Lower leg skin (tissue), 4 donors: ENCODE data around the gene RAB6D. TPM values are rescaled to one million over a fixed set of nuclear protein-coding genes. Genes with fewer than 3 reads are reported as not detected.
"Not testable (repeated sequence)": the region's sequence is repeated elsewhere in the genome, so short reads cannot be mapped to it uniquely, and the experiment has no call there.

Experiments used
- DNase-seq, 2 donors: peaks; one replicate each; pipeline ENCODE4 v3.0.0-alpha.2; 2019; ENCODE audit warnings: low spot score in 2 of 2
- H3K4me3 ChIP-seq: fragments of 200-600 bp; sonication (generic); 2 replicates; pipeline ENCODE4 v1.5.1; 2017; ENCODE audit warnings: mild to moderate bottlenecking, low read depth; ENCODE audit not compliant: poor library complexity, severe bottlenecking
- POLR2A ChIP-seq, 2 donors: fragments of 450-650 bp; IDR thresholded peaks; one replicate each; pipeline ENCODE4 v1.6.1; 2016 to 2017; ENCODE audit warnings: antibody characterized with exemption in 2 of 2, mild to moderate bottlenecking in 1 of 2, moderate library complexity in 1 of 2
- WGBS, 2 donors: methylation state at CpG; one replicate each; pipeline ENCODE4 v1.1.5; 2018; 5-methylcytosine and 5-hydroxymethylcytosine counted together
- intact Hi-C: fragments of 100-400 bp; cut with DNase I; formaldehyde crosslinking; loops from one replicate; pipeline ENCODE4 v1.15.0; 2023; ENCODE audit warnings: low total_unique reads
- total RNA-seq, 4 donors: library from RNA; depleted of rRNA; stranded (reverse); fragments of >200 nt; gene quantifications; one replicate each; pipeline ENCODE4 v1.1.0, GENCODE V29; 2016
- TF ChIP-seq, protein P1 (sequence below), 3 donors: fragments of 450-650 bp; IDR thresholded peaks; one replicate each; pipeline ENCODE4 v1.5.1; 2016; ENCODE audit warnings: antibody characterized with exemption in 3 of 3, mild to moderate bottlenecking in 3 of 3, moderate library complexity in 2 of 3

Gene RAB6D
- total RNA-seq, 4 donors from 2014 or later = not detected

DNA sequence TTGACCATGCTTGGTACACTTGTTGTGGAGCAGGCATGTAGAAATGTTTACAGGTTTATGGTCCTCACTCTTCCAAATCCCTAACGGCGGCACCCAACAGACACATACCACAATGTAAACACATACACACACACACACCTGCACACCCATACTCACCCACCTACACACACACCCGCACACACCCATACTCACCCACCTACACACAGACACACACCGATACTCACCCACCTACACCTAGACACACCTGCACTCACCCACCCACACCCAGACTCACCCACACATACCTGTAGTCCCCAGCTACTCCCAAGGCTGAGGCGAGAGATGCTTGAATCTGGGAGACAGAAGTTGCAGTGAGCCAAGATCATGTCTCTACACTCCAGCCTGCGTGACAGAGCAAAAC lies 1.5 kb upstream of the RAB6D start:
- intact Hi-C loops = no loop called here
- TF ChIP-seq POLR2A (IDR thresholded peaks at IDR 0.05) = no peak
- TF ChIP-seq, protein P1, sequence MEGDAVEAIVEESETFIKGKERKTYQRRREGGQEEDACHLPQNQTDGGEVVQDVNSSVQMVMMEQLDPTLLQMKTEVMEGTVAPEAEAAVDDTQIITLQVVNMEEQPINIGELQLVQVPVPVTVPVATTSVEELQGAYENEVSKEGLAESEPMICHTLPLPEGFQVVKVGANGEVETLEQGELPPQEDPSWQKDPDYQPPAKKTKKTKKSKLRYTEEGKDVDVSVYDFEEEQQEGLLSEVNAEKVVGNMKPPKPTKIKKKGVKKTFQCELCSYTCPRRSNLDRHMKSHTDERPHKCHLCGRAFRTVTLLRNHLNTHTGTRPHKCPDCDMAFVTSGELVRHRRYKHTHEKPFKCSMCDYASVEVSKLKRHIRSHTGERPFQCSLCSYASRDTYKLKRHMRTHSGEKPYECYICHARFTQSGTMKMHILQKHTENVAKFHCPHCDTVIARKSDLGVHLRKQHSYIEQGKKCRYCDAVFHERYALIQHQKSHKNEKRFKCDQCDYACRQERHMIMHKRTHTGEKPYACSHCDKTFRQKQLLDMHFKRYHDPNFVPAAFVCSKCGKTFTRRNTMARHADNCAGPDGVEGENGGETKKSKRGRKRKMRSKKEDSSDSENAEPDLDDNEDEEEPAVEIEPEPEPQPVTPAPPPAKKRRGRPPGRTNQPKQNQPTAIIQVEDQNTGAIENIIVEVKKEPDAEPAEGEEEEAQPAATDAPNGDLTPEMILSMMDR (IDR thresholded peaks at IDR 0.05) = no peak
- H3K4me3 ChIP-seq = no peak overlapping the region
- WGBS, 2 donors = 83 to 86% methylated on average over 6 of the region's 6 CpGs
- no peak for DNase-seq

DNA sequence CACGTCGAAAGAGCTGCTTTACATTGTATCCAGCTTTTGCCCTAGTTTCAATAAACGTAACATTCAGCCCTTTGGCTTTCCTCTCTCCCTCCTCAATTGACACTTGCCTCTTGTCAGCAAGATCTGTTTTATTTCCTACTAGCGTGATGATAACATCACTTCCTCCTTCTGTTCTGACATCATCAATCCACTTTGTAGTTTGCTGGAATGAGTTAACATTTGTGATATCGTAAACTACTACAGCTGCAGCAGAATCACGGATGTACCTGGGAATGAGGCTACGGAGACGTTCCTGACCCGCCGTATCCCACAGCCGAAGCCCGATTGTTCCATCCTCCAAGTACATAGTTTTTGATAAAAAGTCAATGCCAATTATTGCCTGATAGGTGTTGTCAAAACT lies 755 bp downstream of the RAB6D start:
- DNase-seq, H3K4me3 ChIP-seq, intact Hi-C loops: not testable (repeated sequence)
- 3 to 4% methylated on average over 3 to 5 of the region's 12 CpGs for WGBS, 2 donors

DNA sequence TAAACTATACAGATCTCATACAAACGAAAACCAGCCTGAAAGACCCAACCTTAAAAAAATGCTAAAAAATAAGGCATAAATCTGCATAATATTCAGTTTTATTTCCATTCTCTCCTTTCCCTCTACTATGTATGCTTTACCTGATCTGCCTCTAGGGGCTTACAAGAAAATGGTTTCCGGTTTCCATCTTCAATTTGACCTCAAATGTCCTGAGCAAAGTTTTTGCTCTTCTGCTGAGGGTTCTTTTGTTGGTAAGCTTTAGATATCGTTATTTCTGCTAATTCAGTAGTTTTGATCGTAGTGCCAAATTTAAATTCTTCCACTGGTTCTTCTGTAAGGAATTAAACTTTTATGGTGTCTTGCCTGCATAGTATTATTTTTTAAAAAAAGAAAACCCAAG lies 2.2 kb downstream of the RAB6D start:
- H3K4me3 ChIP-seq, DNase-seq, intact Hi-C loops: not testable (repeated sequence)
- 61 to 65% methylated on average over 4 of the region's 4 CpGs for WGBS, 2 donors

DNA sequence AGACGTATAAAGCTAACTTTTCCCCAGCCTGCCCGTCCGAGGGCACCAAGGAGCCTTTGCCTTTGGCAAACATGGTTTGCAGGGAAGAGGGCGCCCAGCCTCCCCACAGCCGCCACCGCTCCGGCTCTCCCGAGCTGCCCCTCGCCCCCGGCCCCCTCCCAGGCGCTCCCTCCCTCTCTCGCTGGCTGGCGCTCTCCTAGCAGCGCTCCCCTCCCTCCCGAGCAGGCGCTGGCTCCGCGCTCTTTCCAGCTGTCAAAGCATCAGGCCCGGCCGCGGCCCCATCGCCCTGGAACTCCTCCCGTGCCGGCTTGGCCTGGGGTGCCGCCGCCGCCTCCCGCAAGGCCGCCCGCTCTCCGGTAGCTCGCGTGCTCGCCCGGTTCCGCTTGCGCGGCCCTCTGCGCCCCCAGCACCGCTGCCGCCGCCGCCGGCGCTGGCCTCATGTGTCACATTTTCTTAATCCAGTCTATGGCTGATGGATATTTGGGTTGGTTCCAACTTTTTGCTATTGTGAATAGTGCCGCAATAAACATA lies 10.7 kb downstream of the RAB6D start:
- intact Hi-C loops, DNase-seq, H3K4me3 ChIP-seq: not testable (repeated sequence)
- 14 to 25% methylated on average over 1 to 6 of the region's 46 CpGs for whole genome bisulfite sequencing, 2 donors

DNA sequence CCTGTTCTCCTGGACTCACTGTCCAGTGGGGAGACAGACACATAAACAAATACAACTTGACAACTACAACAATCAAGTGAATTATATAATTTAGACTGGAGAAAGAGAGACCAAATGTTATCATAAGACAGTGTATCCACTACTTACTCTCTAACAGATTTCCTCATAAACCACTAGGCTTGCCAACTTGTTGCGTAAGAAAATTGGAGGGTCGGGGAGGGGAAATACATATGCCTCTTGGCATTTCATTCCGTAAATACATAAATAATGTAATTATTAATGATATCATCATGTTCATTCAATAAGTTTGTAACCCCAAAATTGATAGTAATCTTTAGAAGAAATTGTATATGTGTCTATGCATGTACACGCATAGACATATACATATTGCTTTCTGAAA lies 14.9 kb downstream of the RAB6D start:
- DNase-seq = no peak
- WGBS, 2 donors = 49 to 62% methylated on average over 4 of the region's 4 CpGs
- TF ChIP-seq, protein P1 (IDR thresholded peaks at IDR 0.05) = no peak
- no peak for TF ChIP-seq POLR2A (IDR thresholded peaks at IDR 0.05)

DNA sequence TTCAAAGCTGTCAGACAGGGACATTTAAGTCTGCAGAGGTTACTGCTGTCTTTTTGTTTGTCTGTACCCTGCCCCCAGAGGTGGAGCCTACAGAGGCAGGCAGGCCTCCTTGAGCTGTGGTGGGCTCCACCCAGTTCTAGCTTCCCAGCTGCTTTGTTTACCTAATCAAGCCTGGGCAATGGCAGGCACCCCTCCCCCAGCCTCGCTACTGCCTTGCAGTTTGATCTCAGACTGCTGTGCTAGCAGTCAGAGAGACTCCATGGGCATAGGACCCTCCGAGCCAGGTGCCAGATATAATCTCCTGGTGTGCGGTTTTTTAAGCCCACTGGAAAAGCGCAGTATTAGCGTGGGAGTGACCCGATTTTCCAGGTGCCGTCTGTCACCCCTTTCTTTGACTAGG lies 16.9 kb downstream of the RAB6D start:
- H3K4me3 ChIP-seq, intact Hi-C loops, DNase-seq: not testable (repeated sequence)
- 77 to 85% methylated on average over 7 of the region's 7 CpGs for WGBS, 2 donors

More for the DNA sequence above, 14.9 kb downstream of the RAB6D start:
- intact Hi-C loops = no loop called here
- no peak overlapping the region for H3K4me3 ChIP-seq

DNA sequence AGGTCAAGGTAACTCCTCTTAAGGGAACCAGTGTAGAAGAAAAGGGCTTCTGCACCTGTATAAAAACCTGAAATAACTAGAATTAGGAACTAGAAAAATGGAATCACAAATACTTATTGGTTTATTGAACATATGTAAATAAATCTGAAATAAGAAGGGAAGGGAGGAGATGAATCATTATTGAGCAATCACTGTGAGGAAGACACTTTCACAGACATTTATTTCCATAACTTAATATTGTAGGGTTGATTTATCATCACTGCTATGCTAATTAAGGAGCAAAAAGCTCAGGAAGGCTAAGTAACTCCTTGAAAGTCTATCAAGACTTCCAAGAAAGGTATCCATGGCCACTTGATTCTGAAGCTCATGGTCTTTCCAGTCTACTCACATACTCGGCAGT lies 24.7 kb downstream of the RAB6D start:
- H3K4me3 ChIP-seq, intact Hi-C loops, DNase-seq: not testable (repeated sequence)
- WGBS, 2 donors = 61 to 70% methylated on average over 1 of the region's 1 CpG

DNA sequence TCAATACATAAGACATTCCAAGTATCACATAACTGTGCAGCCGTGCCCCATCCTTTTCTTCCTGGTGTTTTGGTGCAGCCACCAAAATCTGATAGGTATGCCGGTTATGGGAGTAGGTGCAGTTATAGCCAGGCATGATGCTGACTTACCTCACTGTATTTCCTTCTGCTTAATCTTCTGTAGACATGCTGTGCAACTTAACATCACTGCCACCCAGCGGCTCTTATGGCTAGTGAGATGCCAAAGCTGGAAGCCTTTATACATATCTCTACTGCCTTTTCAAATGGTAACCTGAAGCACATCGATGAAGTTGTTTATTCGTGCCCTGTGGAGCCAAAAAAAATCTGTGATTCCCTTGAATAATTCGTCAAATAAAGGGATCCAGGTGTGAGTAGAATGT lies 28.6 kb downstream of the RAB6D start:
- DNase-seq, intact Hi-C loops, H3K4me3 ChIP-seq: not testable (repeated sequence)
- 17 to 38% methylated on average over 6 of the region's 6 CpGs for WGBS, 2 donors

DNA sequence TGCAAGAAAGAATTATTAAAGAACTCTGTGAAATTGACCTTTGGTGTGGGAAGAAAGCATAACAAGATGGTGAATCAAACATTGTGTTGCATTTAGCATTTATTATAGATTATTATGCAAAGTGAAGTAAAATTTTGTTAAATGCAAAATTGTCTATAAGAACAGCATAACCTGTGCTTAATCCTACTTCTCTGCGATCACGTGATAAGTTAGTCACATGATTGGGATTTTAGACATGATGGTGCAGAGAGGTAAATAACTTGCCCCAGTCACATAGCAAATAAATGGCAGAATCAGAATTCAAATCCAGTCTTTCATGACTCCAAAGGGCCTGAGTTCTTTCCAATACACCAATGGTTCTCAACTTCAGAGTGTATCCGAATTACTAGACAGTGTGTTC lies 31.3 kb downstream of the RAB6D start:
- DNase-seq, H3K4me3 ChIP-seq, intact Hi-C loops: not testable (repeated sequence)
- WGBS, 2 donors = 92 to 95% methylated on average over 3 of the region's 3 CpGs

DNA sequence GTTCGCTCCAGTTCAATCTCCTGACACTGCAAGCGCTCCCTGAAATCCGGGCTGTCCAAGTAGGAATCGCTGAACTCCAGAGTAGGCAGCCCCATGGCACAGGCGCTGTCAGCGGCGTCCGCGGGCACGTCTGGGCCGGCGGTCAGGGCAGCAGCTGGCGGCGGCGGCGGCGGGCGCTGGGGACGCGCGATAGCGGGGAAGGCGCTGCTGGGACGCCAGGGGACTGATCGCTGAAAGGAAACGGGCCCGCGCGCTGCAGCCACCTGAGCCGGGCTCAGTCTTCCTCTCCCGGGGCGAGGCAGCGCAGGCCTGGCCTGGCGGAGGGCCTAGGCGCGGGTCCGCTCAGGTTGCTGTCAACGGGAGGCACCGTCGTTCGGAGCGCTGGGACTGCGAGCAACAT lies 33.0 kb downstream of the RAB6D start:
- 9 to 15% methylated on average over 4 to 6 of the region's 43 CpGs for WGBS, 2 donors
- H3K4me3 ChIP-seq, intact Hi-C loops, DNase-seq: not testable (repeated sequence)
